CD4-positive, alpha-beta T cell (primary cell): ENCODE data around the gene FBLN2. TPM values are rescaled to one million over a fixed set of nuclear protein-coding genes. Genes with fewer than 3 reads are reported as not detected.

ENCODE experiments used
- ATAC-seq: fragments of 200-7000 bp; cut with Tn5 transposase; one replicate; pipeline ENCODE4 v1.10.0; 2022; ENCODE audit warnings: mild to moderate bottlenecking; ENCODE audit not compliant: poor library complexity
- CTCF ChIA-PET: fragments of 350-600 bp; sonication (Branson Sonifier 250); formaldehyde crosslinking; loops from one replicate; lab custom pipeline; 2021; ENCODE audit warnings: antibody characterized with exemption, inconsistent platforms; lab: Charles Lee
- POLR2A ChIA-PET: fragments of 350-600 bp; sonication (Branson Sonifier 250); formaldehyde crosslinking; loops from one replicate; lab custom pipeline; 2021; ENCODE audit warnings: antibody characterized with exemption, inconsistent platforms; lab: Charles Lee
- DNase-seq, 14 experiments: peaks; one replicate each; pipeline ENCODE4 v3.0.0-alpha.2; 2013 to 2020; ENCODE audit warnings: mixed read lengths in 2 of 14
- H3K27ac ChIP-seq, 2 donors: one replicate each; pipeline versions ENCODE4 v1.5.1 to v1.7.0; 2013; ENCODE audit warnings: low read length in 2 of 2, low read depth in 1 of 2, mild to moderate bottlenecking in 1 of 2
- H3K27me3 ChIP-seq, 2 experiments: 1 replicate in 1 of 2; 2 replicates in 1 of 2; pipeline versions ENCODE4 v1.6.1 to v1.7.0; 2013; ENCODE audit warnings: low read length in 2 of 2, control low read depth in 1 of 2, mild to moderate bottlenecking in 1 of 2, moderate library complexity in 1 of 2; ENCODE audit not compliant: insufficient read depth in 2 of 2, control insufficient read depth in 1 of 2
- H3K36me3 ChIP-seq: one replicate; pipeline ENCODE4 v1.6.1; 2013; ENCODE audit warnings: low read length, control low read depth; ENCODE audit not compliant: insufficient read depth
- H3K4me1 ChIP-seq: one replicate; pipeline ENCODE4 v1.6.1; 2013; ENCODE audit warnings: low read length, control low read depth; ENCODE audit not compliant: insufficient read depth
- H3K4me3 ChIP-seq: one replicate; pipeline ENCODE4 v1.5.1; 2013; ENCODE audit warnings: mild to moderate bottlenecking, low read length, moderate library complexity
- H3K9me3 ChIP-seq, 2 experiments: 1 replicate in 1 of 2; 2 replicates in 1 of 2; pipeline versions ENCODE4 v1.6.1 to v1.7.0; 2013; ENCODE audit warnings: low read length in 2 of 2, mild to moderate bottlenecking in 2 of 2, control low read depth in 1 of 2, moderate library complexity in 1 of 2; ENCODE audit not compliant: control insufficient read depth in 1 of 2, insufficient read depth in 1 of 2
- H3K27ac Mint-ChIP-seq: one replicate; pipeline ENCODE4 v1.8.0; 2020; ENCODE audit warnings: mixed read lengths
- H3K27me3 Mint-ChIP-seq: one replicate; pipeline ENCODE4 v1.8.0; 2021; ENCODE audit warnings: mixed read lengths
- H3K36me3 Mint-ChIP-seq: one replicate; pipeline ENCODE4 v1.8.0; 2021; ENCODE audit warnings: low read depth, mixed read lengths
- H3K4me1 Mint-ChIP-seq: one replicate; pipeline ENCODE4 v1.8.0; 2021; ENCODE audit warnings: low read depth, mixed read lengths
- H3K4me3 Mint-ChIP-seq: one replicate; pipeline ENCODE4 v1.8.0; 2020; ENCODE audit warnings: mild to moderate bottlenecking, mixed read lengths
- H3K9me3 Mint-ChIP-seq: one replicate; pipeline ENCODE4 v1.8.0; 2020; ENCODE audit warnings: mixed read lengths
- intact Hi-C, 2 experiments: fragments of 100-400 bp; cut with DNase I in 1 of 2; cut with micrococcal nuclease in 1 of 2; formaldehyde crosslinking; loops; one replicate each; pipeline versions ENCODE4 v1.15.1 to v1.9.0; 2023 to 2025; cut with DNase I, micrococcal nuclease
- total RNA-seq, 174 experiments: library from RNA in 2 of 174; stranded (reverse) in 2 of 174; gene quantifications; one replicate each; pipeline ENCODE4 v1.2.3 and lab custom pipeline; 2021 to 2026
- TF ChIP-seq, protein P1 (sequence below): fragments of 200-600 bp; IDR thresholded peaks from one replicate; pipeline ENCODE4 v1.8.0; 2022; ENCODE audit warnings: antibody characterized with exemption, mild to moderate bottlenecking

Gene FBLN2
- total RNA-seq, 2 experiments from 2014 or later = 0.19 to 0.25 TPM

GRCh38 chr3:13611221-13611620 lies 62.3 kb downstream of the FBLN2 start:
- Mint-ChIP-seq H3K27ac (no peak overlapping the region), H3K27me3 (no peaks in the 10 kb centered on the region), H3K36me3 (no peaks in the 10 kb centered on the region), H3K9me3 (peaks cover 3% of the 10 kb centered on the region), H3K4me1 (no peaks in the 10 kb centered on the region), H3K4me3 (no peak overlapping the region)
- no peak overlapping the region for H3K4me3 ChIP-seq
- no peaks in the 10 kb centered on the region for H3K27me3 ChIP-seq
- no peak for ATAC-seq
- H3K36me3 ChIP-seq = no peaks in the 10 kb centered on the region
- ChIA-PET POLR2A (no interaction called here), CTCF (no interaction called here)
- peaks cover 0 to 8% of the 10 kb centered on the region in 2 experiments for H3K9me3 ChIP-seq
- no peak for DNase-seq
- H3K4me1 ChIP-seq = no peaks in the 10 kb centered on the region
- TF ChIP-seq, protein P1, sequence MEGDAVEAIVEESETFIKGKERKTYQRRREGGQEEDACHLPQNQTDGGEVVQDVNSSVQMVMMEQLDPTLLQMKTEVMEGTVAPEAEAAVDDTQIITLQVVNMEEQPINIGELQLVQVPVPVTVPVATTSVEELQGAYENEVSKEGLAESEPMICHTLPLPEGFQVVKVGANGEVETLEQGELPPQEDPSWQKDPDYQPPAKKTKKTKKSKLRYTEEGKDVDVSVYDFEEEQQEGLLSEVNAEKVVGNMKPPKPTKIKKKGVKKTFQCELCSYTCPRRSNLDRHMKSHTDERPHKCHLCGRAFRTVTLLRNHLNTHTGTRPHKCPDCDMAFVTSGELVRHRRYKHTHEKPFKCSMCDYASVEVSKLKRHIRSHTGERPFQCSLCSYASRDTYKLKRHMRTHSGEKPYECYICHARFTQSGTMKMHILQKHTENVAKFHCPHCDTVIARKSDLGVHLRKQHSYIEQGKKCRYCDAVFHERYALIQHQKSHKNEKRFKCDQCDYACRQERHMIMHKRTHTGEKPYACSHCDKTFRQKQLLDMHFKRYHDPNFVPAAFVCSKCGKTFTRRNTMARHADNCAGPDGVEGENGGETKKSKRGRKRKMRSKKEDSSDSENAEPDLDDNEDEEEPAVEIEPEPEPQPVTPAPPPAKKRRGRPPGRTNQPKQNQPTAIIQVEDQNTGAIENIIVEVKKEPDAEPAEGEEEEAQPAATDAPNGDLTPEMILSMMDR = no peak
- intact Hi-C loops = no loop called here
- H3K27ac ChIP-seq = no peak overlapping the region

GRCh38 chr3:13612829-13613228 lies 63.9 kb downstream of the FBLN2 start:
- POLR2A ChIA-PET = no interaction called here
- H3K4me1 ChIP-seq = no peaks in the 10 kb centered on the region

DNA sequence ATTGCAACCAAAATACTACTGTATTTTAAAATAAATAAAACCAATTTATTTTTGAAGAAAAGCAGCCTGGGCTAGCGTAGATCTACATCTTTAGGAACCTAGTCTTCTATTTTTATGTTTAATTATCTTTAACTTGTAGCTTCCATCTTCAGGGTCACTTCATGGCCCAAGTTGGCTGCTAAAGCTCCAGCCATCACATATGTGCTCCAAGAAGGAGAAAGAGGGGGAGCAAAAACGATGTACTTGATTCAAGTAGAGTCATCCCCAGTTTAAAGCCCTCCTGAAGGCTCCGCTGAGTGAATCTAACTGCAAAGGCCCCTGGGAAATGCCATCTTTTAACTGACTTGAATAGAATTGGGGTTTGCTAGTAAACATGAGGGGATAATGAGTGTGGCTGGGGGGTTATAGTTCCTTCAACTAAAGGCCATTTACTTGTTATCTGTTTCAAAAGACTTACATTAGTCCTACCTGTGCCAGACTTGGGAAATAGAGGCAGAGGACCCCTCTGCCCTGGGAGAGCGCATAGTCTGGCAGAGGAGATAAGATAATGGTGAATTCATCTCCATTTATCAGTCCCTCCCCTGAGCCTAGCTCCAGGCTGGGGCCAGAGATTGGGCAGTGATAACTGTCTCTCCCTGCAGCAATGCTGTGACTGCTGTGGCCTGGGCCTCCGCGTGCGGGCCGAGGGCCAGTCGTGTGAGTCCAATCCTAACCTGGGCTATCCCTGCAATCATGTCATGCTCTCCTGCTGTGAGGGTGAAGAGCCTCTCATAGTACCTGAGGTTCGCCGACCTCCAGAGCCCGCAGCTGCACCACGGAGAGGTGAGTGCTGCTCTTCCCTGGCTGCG lies 64.6 kb downstream of the FBLN2 start:
- CTCF ChIA-PET = no interaction called here

More at GRCh38 chr3:13612829-13613228, 63.9 kb downstream of the FBLN2 start:
- Histone ChIP-seq H3K4me3 (no peak overlapping the region), H3K36me3 (no peaks in the 10 kb centered on the region), H3K27ac (no peak overlapping the region), H3K27me3 (no peaks in the 10 kb centered on the region), H3K9me3 (peaks cover 0 to 12% of the 10 kb centered on the region in 2 experiments)
- Mint-ChIP-seq H3K36me3 (no peaks in the 10 kb centered on the region), H3K9me3 (peaks cover 5% of the 10 kb centered on the region), H3K27ac (no peak overlapping the region), H3K27me3 (no peaks in the 10 kb centered on the region), H3K4me3 (no peak overlapping the region), H3K4me1 (no peaks in the 10 kb centered on the region)
- intact Hi-C loops = no loop called here
- DNase-seq (no peak), ATAC-seq (no peak)
- CTCF ChIA-PET = no interaction called here
- TF ChIP-seq, protein P1 = no peak

More for the DNA sequence above, 64.6 kb downstream of the FBLN2 start:
- Histone ChIP-seq H3K36me3 (no peaks in the 10 kb centered on the region), H3K4me1 (no peaks in the 10 kb centered on the region), H3K9me3 (peaks cover 0 to 12% of the 10 kb centered on the region in 2 experiments), H3K4me3 (no peak overlapping the region), H3K27me3 (no peaks in the 10 kb centered on the region), H3K27ac (no peak overlapping the region)
- POLR2A ChIA-PET = no interaction called here
- Mint-ChIP-seq H3K36me3 (no peaks in the 10 kb centered on the region), H3K27ac (no peak overlapping the region), H3K9me3 (peaks cover 5% of the 10 kb centered on the region), H3K27me3 (no peaks in the 10 kb centered on the region), H3K4me1 (no peaks in the 10 kb centered on the region), H3K4me3 (no peak overlapping the region)
- ATAC-seq = no peak
- no peak for DNase-seq
- intact Hi-C loops = no loop called here
- TF ChIP-seq, protein P1 = no peak
